Muscle layer of duodenum (tissue), 2 donors: Measurements from ENCODE around the gene PNKD.

ENCODE experiments used
- H3K27ac ChIP-seq: one replicate; pipeline ENCODE4 v1.7.0; 2013; ENCODE audit warnings: mild to moderate bottlenecking, low read length
- H3K27me3 ChIP-seq: one replicate; pipeline ENCODE4 v1.7.0; 2013; ENCODE audit warnings: low read depth, mild to moderate bottlenecking, control low read depth, low read length
- H3K36me3 ChIP-seq, 2 donors: one replicate each; pipeline ENCODE4 v1.7.0; 2013; ENCODE audit warnings: low read length in 2 of 2, control low read depth in 1 of 2, mild to moderate bottlenecking in 1 of 2; ENCODE audit not compliant: insufficient read depth in 2 of 2, control insufficient read depth in 1 of 2
- H3K4me1 ChIP-seq, 2 donors: one replicate each; pipeline ENCODE4 v1.7.0; 2013; ENCODE audit warnings: low read length in 2 of 2, mild to moderate bottlenecking in 2 of 2, control low read depth in 1 of 2, moderate library complexity in 1 of 2; ENCODE audit not compliant: insufficient read depth in 2 of 2, control insufficient read depth in 1 of 2
- H3K4me3 ChIP-seq, 2 donors: one replicate each; pipeline ENCODE4 v1.7.0; 2013; ENCODE audit warnings: low read length in 2 of 2, low read depth in 1 of 2, mild to moderate bottlenecking in 1 of 2
- H3K9me3 ChIP-seq, 2 donors: one replicate each; pipeline ENCODE4 v1.7.0; 2013; ENCODE audit warnings: low read length in 2 of 2, control low read depth in 1 of 2, mild to moderate bottlenecking in 1 of 2; ENCODE audit not compliant: control insufficient read depth in 1 of 2
- donor health status: healthy.

The PNKD gene

GRCh38 chr2:218357236-218358177, 87.2 kb downstream of the PNKD start:
- Histone ChIP-seq H3K4me3 (no peak overlapping the region), H3K4me1 (peaks cover 0 to 8% of the 10 kb centered on the region in 2 donors), H3K36me3 (no peaks in the 10 kb centered on the region), H3K27ac (no peak overlapping the region), H3K9me3 (no peaks in the 10 kb centered on the region), H3K27me3 (no peaks in the 10 kb centered on the region)

DNA sequence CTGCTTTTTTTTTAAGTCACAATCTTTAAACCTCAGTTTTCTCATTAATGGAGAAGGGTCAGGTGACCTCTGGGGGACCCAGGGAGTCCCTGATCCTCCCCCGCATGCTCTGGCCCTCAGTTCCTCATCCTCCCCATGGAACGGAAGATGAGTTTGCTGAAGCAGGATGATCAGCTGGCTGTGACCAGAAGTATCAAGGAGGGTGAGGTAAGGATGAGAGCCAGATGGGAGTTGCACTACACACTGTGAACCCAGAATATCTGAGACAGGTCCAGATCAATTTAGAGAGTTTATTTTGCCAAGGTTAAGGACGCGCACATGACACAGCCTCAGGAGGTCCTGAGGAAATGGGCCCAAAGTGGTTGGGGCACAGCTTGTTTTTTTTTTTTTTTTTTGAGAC, 90.1 kb downstream of the PNKD start:
- Histone ChIP-seq H3K36me3 (no peaks in the 10 kb centered on the region), H3K4me1 (peaks cover 0 to 8% of the 10 kb centered on the region in 2 donors), H3K4me3 (no peak overlapping the region), H3K9me3 (no peaks in the 10 kb centered on the region), H3K27me3 (no peaks in the 10 kb centered on the region), H3K27ac (no peak overlapping the region)

DNA sequence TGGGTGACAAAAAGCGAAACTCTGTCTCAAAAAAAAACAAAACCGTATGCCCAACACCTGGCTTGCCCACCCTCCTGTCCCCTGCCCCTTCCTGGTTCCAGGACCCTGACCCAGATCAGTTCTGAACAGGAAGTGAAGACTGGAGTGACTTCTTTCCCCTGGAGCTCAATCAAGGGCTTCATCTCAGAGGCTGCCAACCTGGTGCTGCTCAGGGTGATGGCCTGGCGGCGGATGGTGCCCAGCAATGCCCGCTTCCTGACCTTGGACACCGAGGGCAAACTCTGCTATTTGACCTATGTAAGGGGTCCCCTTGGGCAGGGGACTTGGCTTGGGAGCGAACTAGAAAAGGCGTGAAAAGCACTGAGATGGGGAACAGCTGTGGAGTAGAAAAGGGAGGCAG, 92.3 kb downstream of the PNKD start:
- Histone ChIP-seq H3K36me3 (no peaks in the 10 kb centered on the region), H3K9me3 (peaks cover 0 to 6% of the 10 kb centered on the region in 2 donors), H3K4me3 (no peak overlapping the region), H3K27me3 (no peaks in the 10 kb centered on the region), H3K4me1 (peaks cover 0 to 3% of the 10 kb centered on the region in 2 donors), H3K27ac (no peak overlapping the region)

DNA sequence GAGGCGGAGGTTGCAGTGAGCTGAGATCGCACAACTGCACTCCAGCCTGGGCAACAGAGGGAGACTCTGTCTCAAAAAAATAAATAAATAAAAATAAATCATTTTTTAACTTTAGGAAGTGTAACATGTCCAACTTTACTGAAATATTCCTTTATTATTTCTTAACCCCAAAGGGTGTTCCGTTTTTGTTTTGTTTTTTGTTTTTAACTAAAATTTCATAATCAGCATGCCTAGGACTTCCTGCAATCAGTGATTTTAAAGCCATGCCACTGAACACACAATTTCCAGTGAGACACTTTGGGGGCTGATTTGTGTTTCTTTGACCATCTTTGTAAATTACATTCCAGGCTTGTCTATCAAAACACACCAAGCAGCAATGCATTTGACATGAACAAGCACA, 93.4 kb downstream of the PNKD start:
- H3K27ac ChIP-seq, result no peak overlapping the region

DNA sequence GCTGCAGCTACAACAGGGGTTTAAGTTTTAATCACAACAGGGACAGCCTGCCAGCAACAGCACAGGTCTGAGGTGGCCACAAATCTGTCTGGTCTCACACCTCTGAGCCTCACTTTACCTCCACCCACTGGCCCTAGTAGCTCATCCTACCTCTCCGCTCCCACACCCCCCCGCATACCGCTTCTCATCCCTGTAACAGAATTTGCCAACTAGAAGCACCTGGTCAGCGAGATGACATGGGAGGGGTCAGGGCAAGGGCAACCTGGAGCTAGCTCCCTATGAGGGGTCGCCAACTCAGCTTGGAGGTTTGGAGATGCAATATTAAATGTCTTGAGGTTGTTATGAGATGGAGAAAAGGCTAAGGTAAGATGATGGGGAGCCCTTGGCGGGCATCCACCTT, 93.9 kb downstream of the PNKD start:
- peaks cover 0 to 6% of the 10 kb centered on the region in 2 donors for H3K9me3 ChIP-seq
- H3K27ac ChIP-seq, result no peak overlapping the region
- peaks cover under 1 to 3% of the 10 kb centered on the region in 2 donors for H3K4me1 ChIP-seq
- H3K4me3 ChIP-seq, result no peak overlapping the region
- H3K36me3 ChIP-seq, result no peaks in the 10 kb centered on the region
- H3K27me3 ChIP-seq, result no peaks in the 10 kb centered on the region

More for the DNA sequence above, 93.4 kb downstream of the PNKD start:
- peaks cover 0 to 6% of the 10 kb centered on the region in 2 donors for H3K9me3 ChIP-seq
- no peaks in the 10 kb centered on the region for H3K27me3 ChIP-seq
- no peak overlapping the region for H3K4me3 ChIP-seq
- peaks cover 0 to 3% of the 10 kb centered on the region in 2 donors for H3K4me1 ChIP-seq
- H3K36me3 ChIP-seq, result no peaks in the 10 kb centered on the region

GRCh38 chr2:218366621-218367414, 96.5 kb downstream of the PNKD start:
- H3K27me3 ChIP-seq, result no peaks in the 10 kb centered on the region
- H3K9me3 ChIP-seq, result peaks cover 0 to 6% of the 10 kb centered on the region in 2 donors
- no peaks in the 10 kb centered on the region for H3K36me3 ChIP-seq
- H3K27ac ChIP-seq, result peak overlapping the region; percentile 87
- peaks cover 3 to 12% of the 10 kb centered on the region in 2 donors for H3K4me1 ChIP-seq
- peak overlapping the region; percentile 57 to 60 for H3K4me3 ChIP-seq

DNA sequence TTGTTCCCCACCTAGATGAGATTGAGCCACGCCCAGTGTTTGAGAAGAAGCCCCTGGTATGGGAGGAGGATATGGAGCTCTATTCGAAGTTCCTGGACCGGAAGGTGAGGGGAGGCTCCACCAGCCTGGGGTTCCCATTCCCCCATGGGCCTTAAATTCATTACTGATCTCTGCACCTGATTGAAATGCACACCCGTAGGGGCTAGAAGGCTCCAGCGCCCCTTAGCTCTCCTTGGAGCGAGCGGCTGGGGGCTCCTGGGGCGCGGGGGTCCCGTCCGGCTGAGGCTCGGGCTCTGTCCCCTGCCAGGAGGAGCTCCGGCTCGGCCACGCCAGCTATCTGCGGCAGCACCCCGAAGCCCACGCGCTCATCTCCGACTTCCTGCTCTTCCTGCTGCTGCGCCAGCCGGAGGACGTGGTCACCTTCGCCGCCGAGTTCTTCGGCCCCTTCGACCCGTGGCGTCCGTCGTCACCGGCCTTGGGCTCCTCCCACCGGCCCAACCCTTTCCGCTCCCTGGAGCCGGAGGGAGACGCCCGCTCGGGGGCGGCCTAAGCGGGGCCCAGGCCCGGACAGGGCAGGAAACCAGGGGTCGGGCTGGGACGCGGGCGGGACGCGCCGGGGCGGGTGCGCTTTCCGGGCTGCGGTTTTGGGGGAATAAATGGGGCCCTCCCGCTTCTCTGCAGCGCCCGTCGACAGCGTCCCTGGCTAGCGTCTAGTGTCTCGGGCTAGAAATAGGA, 97.3 kb downstream of the PNKD start:
- Histone ChIP-seq H3K4me1 (peaks cover 3 to 12% of the 10 kb centered on the region in 2 donors), H3K9me3 (peaks cover 0 to 6% of the 10 kb centered on the region in 2 donors), H3K4me3 (peak overlapping the region; percentile 57 to 60), H3K27me3 (no peaks in the 10 kb centered on the region), H3K27ac (peak overlapping the region; percentile 87), H3K36me3 (no peaks in the 10 kb centered on the region)

GRCh38 chr2:218368150-218368528, 97.8 kb downstream of the PNKD start:
- Histone ChIP-seq H3K27ac (peak overlapping the region; percentile 87), H3K4me1 (peaks cover 3 to 12% of the 10 kb centered on the region in 2 donors), H3K36me3 (no peaks in the 10 kb centered on the region), H3K4me3 (peak overlapping the region; percentile 57 to 60), H3K27me3 (no peaks in the 10 kb centered on the region), H3K9me3 (peaks cover 0 to 6% of the 10 kb centered on the region in 2 donors)

DNA sequence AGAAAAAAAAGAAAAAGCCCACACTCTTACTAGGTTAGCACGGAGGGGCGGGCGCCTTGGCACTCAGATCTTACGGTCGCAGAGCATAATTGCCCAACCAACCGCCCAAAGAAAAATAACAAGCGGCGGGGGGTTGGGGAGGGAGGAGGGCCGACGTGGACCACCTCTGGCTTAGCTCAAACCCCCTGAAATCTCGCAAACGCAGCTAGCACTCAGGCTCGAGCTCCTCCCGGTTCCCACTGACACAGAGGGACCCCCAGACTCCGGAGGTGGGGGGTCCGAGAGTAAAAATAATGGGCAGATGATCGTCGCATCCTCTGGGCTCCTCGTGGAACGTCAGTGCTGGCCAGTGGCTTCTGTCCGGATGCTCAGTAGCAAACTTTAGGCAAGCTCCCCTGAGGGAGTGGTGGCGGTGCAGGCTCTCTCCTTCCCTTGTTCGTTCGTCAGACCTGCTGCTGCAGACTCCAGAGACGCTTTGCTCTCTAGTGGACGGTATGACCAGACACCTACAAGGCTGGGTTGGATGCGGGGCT, 98.4 kb downstream of the PNKD start:
- Histone ChIP-seq H3K4me3 (peak overlapping the region; percentile 2 to 60), H3K4me1 (peaks cover 3 to 12% of the 10 kb centered on the region in 2 donors), H3K9me3 (peaks cover 0 to 6% of the 10 kb centered on the region in 2 donors), H3K27ac (peak overlapping the region; percentile 52), H3K36me3 (no peaks in the 10 kb centered on the region), H3K27me3 (no peaks in the 10 kb centered on the region)

DNA sequence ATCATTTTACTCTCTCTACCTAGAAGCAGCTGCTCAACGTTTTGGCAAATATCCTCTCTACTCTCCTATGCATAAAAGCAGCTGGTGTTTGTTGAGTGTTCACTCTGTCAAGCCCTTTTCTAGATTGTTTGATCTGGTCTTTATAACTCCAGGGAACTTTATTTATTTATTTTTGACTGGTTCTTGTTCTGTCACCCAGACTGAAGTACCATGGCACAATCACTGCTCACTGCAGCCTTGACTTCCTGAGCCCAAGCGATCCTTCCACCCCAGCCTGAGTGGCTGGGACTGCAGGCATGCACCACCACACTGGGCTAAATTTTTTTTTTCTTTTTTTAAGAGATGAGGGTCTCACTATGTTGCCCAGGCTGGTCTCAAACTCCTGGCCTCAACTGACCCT, 99.0 kb downstream of the PNKD start:
- Histone ChIP-seq H3K36me3 (no peaks in the 10 kb centered on the region), H3K27ac (peak overlapping the region; percentile 57), H3K4me3 (peak overlapping the region in 1 of 2 donors; percentile 60)

More for the DNA sequence above, 99.0 kb downstream of the PNKD start:
- peaks cover 0 to 6% of the 10 kb centered on the region in 2 donors for H3K9me3 ChIP-seq
- no peaks in the 10 kb centered on the region for H3K27me3 ChIP-seq
- peaks cover 3 to 12% of the 10 kb centered on the region in 2 donors for H3K4me1 ChIP-seq
